HG03175 (cell line): ENCODE measurements around the gene SFMBT2.

ENCODE experiments used
- ATAC-seq: cut with Tn5 transposase; IDR thresholded peaks from one replicate; pipeline ENCODE4 v1.9.1; 2021; ENCODE audit warnings: mild to moderate bottlenecking, moderate library complexity; ENCODE audit not compliant: unreplicated experiment

Gene SFMBT2

DNA sequence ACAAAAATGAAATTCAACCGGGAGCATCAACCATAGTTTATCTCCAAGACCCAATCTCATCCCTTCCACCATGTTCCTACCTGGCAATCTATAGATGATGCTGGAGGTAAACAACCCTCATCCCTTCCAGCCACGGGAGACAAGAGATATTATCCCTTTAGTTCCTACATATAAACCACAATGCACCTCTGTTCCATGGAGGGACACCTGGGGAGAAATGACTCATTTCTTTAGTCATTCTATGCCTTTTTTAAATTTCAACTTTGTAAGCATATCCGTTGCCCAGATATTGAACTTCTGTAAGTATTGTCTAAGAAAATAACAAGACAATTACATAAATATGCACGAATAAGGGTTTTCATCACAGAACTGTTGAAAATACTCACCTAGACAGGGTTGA, 15.5 kb upstream of the SFMBT2 start:
- ATAC-seq = no peak

DNA sequence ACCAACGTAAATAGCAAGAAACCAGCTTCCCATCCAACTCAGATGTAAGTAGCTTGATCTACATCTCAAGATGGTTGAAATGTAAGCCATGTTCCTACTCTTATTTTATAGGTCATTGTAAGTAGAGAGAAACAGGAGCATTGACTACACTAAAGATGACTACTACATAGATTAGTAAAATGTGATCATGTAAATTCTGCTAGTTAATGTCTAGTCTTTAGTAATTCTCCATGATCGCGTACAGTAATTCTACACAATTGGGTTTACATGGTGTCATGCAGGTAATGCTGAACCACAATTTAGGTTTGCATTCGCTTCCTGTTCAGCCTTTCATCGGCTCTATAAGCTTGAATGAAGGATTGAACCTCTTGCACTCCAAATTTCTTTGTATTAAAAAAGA, 14.9 kb upstream of the SFMBT2 start:
- ATAC-seq = no peak

DNA sequence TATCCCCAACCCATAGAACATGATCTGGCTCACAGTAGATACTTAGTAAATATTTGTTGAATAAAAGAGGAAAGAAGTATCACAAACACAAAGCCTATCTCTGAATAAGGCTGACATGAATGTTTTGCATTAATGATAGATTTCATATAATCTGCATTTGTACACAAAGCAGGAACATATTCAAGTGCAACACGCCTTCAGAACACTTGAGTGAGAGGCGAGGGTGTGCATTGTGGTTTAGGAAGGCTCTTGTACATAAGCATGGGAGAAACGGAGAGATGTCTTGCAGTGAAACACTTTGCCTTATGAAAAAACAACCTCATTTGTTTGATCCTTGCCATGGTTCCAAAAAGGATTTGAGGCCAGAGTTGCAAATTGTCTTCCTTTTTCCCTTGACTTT, 14.1 kb upstream of the SFMBT2 start:
- no peak for ATAC-seq

DNA sequence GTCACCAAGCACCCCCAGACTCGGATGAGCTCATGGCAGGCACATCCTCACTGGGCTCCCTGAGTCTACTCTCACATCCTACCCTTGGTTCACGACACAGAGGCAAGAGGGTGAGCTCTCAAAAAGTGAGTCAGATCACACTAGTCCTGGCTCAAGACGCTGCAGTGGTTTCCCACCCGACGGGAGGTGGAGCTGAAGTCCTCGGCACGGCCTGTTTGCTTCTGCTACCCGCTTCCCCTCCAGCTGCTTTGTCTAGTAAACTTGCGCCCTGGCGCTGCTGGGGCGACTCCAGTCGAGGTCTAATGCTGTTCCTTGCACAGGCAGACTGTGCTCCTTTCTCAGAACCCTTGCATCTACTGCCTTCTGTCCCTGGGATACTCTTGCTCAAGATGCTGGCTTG, 13.5 kb upstream of the SFMBT2 start:
- no peak for ATAC-seq

DNA sequence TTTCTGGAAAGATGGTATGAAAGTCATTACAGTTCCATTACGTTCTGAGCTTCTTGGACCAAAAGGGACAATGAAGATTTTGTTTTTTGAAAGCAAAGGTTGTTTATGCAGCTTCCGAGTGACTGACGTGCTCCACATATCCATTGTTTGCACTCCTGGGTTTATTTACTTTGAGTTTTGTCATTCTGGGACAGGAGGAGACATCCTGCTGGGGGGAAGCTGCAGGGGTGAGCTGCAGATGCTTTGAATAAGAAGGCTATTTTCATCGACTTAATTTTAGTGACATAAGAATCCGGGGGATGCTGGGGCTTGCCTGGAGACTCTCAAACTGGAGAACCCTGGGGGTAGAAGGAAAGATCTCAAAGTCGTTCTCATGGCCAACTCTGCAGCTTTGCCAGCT, 12.7 kb upstream of the SFMBT2 start:
- no peak for ATAC-seq

DNA sequence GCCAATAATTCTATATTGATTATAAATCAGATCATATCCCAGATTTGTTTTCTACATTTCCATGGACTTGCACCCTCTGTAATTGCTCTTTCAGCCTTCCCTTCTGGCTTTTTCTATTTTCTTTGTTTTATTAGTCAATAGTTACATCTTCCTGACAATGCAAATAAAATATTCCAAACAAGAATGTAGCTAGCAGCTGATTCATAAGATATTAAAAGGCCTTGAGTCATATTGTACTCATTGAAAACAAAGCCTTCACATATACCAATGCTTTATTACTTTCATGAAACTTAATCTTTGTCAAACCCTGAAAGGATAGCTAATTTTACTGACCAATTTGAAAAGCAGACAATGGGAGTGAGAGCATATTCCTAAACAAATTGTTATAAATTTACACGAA, 10.7 kb upstream of the SFMBT2 start:
- ATAC-seq = no peak

DNA sequence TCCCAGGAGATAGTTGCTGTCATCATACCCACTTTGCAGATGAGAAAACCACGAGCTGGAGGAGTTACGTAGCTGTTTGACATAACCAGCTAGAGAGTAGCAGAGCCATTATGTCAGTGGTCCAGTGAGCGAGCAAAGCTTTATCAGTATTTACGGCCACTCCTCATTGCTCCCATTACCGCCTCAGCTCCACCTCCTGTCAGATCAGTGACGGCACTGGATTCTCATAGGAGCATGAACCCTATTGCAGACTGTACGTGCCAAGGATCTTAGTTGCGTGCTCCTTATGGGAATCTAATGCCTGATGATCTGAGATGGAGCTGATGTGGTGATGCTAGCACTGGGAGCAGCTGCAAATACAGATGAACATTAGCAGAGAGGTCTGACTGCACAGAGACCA, 9.2 kb upstream of the SFMBT2 start:
- no peak for ATAC-seq

DNA sequence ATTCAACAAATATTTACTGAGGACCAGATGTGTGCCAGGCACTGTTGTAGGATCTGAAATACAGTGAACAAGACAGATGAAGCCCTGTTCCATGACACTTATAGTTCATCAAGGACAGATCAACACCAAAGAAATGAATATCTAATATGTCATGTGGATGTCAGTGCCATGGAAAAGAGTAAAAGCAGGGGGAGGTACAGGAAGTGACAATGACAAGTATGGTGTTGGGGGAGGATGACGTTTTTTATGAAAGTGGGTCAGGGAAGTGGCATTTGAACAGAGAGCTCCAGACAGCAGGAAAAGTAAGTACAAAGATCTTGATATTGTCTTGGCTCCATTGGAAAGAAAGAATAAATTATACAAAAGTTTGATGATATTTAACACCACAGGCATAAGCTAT, 7.0 kb upstream of the SFMBT2 start:
- ATAC-seq = no peak

DNA sequence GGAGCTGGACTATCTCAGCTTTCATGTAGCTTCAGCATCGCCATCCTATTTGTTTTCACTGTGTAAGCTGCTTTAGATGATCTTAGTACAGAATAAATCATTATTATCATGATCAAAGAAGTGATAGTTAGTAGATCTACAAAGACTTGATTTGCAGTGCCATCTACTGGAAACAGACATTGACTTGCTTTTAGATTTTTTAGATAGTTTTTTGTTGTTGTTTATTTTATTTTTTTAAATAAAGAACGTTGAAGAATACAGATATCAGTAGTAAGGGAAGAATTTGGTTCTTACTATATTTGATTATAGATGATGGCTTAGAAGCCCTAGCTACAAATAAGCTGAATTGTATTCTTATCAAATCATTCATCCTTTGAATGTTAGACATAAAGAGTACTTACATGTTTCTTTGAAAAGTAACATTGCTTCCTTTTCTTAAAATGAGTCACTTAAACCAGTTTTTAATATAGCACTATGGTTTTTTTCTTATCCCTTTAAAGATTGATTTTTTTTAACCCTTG, 6.3 kb upstream of the SFMBT2 start:
- no peak for ATAC-seq

DNA sequence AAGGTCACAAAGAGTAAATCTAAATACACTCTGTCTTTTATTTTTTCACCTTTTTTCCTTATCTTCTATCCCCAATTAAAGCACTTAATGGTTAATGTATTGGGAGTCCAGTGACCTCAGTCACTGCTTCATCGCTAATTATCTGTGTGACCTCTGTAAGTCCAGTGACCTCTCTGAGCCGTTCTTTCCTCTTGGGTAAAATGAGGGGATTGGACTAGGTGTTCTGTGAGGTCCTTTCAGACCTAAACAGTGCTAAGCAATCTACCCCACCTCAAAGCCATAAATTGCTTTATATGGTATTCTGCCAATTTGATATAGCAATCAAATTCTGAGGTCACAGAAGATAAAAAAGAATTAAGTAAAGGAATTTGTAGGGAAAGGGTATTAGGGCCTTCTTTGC, 3.9 kb upstream of the SFMBT2 start:
- no peak for ATAC-seq

DNA sequence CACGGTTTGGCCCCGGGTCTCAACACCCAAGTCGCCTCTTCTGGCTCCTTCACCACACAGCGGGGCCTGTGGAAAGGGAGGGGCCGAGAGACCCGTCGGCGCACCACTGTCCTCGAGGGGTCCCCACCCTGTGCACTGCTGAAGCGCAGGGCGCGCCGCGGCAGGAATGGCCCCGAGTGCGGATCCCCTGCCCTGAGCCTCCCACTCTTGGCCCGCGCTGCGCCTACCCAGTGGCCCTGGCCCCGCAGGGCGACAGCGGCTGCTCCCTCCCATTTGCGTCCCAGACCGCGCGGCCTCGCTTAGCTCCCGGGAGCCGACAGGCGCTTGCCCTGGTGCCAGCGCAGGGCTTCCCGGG, 2.1 kb upstream of the SFMBT2 start:
- ATAC-seq = no peak

DNA sequence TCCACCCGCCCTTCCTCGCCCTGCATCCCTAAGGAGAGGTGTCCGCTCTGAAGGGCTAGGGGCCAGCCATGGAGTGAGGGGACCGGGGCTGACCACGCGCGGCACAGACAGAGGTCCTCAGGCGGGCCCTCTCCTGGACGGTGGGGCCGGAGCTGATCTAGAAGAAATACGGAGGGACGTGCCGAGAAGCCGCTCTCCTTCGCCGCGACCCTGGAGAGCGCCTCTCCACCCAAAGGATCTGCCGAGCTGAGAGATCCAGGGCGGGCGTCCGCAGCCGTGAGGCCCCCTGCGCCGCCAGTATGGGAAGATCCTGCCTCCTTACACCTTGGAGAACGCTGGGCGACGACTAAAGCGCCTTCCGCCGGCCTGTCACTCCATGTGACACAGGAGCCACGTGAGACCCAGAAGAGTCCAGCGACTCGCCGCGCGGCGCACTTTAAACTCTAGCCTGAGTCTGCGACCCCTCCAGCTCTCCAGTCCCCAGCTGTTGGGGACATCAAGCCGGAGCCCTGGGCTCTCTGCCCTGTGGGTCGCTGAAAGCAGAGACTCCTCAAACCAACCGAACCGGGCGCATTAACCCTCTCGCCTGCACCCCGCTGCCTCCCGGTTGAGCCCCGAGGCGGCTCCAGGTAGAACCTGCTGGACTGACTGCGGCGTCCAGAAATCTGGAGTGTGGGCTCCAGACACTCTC, 1.5 kb upstream of the SFMBT2 start:
- ATAC-seq = peak; percentile 32

DNA sequence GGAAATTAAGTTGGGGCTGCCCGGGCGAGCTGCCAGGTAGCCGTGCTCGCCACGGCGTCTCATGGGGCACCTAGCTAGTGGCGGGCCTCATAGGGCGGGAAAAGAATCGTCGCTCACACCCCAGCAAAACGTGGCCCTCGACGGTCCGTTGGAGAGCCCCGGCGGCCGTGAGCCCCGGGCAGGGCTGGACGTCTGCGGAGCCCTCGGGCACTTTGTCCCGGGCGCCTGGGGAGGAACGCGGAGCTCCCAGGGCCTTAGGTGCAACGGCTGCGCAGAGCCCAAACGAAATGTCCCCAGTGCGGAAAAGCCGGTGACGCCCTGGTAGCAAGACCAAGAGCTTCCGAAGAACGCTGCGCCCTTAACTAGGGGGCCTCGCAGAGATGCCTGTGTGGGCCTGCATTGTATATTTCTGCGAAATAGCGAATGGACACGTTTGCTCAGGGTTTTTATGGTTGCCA, 866 bp upstream of the SFMBT2 start:
- no peak for ATAC-seq

DNA sequence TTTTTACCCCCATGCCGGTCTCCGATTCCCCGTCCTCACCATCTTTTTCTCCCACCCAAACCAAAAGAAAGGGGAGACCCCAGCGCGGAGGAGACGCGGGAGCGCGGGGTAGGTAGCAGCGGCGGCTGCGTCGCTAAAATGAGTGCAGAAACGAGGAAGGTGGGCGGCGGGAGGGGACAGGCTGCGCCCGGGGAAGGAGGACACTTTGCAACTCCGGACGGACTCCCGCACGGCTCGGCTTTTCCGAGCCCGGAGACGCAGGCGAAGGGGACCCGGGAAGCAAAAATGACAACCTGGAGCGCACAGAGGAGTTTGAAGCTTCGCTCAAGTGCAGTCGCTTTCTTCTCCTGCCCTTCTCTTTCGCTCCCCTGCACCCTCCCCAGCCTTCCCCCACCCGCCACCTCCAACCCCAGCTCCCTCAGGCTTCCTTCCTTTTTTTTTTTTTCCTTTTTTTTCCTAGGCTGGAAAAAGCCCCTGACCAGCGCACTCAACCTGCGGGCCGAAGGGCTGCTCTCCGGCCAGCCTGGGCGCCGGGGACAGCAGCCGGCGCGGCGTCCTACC, 453 bp downstream of the SFMBT2 start:
- no peak for ATAC-seq

DNA sequence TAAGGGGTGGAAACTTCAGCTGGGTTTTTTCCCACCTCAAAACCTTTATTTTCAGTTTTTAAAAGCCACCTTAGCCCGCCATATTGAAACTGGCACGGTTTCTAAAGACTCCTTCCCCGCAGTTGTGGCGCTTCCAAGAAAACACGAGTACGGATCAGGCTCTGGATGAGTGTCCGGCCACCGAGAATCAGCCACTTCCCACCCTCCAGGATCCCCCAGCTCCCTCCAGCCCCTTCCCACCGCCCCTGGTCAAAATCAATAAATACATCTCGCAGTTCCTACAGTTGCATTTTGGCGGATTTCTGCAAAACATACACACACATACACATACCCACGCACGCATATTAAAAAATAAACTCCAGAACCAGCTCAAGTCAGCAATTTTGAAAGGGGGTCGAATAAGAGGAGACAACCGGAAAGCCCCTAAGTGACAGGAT, 1.1 kb downstream of the SFMBT2 start:
- no peak for ATAC-seq

DNA sequence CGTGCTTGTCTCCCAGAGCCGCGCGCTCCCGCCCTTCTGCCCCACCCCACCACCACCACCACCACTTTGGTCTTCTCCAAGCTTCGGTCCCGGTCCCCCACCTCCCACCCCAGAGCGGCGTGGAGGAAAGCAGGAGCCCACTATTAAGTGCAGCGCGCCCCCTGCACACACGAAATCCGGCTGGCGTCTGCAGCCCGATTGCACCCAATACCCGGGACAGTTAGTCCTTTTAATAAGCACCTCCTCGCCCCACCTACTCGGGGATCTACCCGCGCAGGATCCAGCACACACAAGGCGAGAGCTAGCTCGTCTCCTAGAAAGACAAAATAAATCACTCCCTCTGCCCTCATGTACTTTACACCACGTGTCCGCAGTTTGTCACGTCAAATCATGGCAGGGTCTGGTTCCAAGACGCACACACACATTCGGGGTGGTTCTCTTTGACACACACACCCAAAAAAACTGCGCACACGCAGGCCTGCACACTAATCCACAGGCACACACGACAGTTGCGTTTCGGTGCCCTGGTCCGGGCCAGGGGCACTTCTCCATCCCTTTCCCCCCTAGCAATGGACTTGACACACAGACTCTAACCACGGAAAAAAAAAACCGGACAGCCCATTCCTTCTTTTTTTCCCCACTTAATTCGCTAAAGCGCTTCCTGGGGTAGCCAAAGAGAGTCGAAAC, 1.6 kb downstream of the SFMBT2 start:
- peak; percentile 44 for ATAC-seq

DNA sequence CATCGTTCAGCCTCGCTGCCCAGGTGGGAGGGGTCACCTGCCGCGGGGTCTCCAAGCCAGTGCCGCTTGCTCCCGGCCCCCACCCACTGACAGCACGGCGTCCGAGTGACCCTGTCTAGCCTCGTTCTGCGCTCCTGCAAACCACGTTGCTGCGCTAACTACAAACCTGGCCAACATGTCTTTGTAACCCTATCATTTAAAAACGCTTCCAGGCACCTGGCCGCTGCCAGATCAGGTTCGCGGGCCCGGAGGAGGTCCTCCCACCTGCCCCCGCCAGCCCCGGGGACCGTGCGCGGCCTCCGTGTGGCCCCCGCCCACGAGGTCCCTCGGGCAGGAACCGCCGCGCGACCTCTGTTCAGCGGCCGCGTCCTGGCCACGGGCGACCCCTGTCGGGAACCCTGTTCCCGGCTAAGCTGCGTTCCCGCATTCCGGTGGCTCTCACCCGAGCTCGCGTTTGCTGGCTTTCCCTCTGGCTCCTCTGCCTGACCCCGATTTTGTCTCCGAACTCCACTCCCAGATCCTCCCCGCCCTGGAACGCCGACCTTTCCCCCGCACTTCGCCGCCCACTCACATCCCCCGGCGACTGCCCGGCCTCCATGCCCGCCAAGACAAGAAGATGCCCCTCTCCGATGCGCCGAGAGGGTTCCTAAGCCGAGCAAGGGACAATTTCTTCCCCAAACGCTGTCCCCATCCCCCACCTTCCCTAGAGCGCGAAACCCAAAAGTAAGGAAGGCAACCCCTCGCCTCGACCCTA, 2.4 kb downstream of the SFMBT2 start:
- ATAC-seq = no peak

DNA sequence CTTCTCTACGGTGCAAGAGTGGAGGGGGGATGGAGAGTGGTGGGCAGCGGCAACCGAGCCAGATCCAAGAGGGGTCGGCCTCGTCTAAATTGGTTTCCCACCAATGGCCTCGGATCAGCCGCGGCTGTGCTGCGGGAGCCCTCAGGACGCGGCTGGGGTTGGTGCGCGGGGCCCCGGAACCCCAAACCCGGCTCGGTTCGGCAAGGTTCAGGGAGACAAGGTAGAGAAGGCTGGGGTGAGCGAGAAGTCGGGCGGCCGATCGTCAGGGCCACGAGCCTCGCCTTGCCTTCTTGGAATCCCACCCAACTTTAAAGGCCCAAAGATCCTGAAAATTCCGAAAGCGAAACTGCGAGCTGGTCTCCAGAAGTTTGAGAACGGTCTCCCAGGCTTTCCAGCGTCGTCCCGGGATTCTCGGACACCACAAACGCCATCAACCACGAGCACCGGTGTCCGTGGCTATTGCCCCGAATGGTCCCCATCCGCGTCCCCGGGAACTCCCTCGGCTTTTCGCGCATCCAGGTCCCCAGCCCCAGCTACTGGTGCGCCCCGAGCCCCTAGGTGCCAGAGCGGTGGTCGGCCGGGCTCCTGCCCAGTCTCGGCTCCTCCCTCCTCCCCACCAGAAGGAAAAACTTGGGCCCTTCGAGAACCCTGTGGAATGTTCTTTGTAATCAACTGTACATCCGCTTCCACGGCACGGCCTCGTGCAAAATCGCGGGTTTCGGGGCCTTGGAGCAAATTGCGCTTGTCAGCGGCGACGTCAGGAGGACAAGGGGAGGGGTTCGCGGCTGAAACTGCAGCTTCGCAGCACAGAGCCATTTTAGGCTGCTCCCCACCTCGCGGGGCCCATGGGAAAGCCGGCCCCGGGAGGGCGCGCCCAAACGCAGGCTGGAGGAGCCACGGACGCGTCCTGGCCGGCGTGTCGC, 3.2 kb downstream of the SFMBT2 start:
- ATAC-seq = no peak

DNA sequence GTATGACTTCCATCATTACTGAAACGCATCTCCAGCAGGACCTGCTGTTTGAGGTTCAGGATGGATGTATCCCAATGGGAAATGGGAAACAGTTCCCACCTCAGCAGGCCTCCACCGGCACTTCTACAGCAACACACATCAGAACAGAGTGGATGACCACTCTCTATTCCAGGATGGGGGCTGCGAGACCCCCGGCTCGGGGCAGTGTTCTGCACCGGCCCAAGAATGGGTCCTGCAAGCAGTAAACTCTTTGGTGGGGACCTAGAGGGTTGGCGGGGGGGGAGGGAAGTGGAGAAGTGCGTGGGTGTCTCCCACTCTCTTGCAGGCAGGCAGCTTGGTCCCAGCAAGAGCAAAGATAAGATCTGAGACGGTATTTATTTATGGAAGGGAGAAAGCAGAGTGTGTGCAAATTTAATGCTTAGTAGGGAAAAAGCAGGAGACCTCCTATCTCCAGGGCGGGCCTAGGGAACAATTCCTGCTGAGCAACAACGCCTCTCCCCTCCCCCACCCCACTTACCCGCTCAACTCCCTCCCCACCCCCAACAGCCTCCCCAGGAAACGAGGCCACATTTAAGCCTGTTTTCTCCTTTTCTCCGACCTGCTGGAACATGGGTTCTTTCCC, 4.0 kb downstream of the SFMBT2 start:
- no peak for ATAC-seq

DNA sequence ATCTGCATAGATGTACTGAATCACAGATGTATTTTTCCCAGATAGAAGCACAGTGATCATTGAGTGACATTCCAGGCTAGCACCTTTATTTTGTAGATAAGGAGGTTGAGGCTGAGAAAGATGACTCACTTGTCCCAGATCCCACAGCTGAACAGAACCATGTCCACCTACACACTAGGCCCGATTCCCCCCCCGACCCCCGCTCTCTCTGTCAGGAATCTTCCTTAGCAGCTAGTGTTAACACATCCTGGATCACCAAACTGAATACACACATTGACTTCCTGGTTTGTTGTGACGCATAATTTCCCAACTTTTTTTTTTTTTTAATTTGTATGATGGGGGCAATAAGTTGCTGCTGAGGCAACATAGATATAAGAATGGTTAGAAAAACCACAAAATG, 5.2 kb downstream of the SFMBT2 start:
- ATAC-seq = no peak
